ENCODE data around the gene FSTL4.
A peak's percentile ranks its signal among the peaks of the same experiment; 100 is the strongest.

Gene FSTL4

DNA sequence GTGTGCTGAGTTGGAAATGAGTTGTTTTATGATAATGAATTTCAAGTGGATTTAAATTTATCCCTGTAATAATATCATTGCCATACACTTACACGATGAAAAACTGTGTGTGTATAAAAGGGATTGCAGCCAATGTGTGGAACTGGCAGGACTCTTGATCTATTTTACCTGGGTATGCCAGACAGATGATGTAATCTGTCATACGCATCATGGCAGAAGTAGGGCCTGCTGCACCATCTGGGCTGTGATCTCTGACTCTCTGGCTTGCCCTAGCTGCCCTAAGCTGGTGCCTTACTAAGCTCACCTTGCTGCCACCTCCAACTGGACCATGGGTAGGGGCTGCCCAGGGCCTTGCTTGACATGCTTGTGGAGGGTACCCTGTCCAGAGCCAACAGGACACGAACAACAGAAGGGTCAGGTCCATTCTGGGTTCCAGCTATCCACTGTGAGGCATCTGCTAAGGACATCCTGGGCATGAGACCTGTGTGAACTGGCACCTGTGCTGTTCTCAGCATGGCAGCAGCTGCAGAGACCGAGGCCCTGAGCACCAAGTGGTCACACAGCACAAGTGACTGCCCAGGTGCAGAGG is 184.2 kb downstream of the FSTL4 start:
- no peak for DNase-seq (ENCODE audit: low spot score)

DNA sequence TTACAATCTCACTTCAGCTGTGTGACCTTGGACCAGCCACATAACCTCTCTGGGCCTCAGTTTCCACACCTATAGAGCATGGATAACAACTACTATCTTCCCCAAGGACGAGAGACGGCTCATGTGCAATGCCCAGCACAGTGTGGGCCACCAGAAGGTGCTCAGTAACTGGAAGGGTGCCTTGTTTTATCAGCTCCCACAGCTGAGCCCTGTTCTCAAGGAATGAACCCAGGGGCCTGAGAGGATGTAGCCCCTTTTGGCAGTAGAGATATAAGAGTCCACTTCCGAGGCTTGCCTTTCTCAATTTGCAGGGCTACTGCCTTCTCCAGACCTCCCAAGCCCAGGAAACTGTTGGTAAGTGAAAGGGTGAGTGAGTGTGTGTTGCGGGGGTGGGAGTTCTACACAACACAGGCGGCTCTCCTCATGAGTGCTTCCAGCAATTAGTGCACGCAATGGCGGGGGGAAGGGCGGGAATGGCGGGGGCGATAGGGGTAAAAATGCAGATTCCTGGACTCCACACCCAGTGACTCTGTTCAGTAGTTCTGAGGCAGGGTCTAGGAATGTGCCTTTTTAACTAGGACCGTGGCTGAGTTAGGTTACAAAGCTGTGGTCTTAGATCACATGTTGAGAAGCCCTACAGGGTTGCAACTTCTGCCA is 185.1 kb downstream of the FSTL4 start:
- DNase-seq (ENCODE audit: low spot score): no peak

GRCh38 chr5:133426264-133426663 is 186.1 kb downstream of the FSTL4 start:
- no peak for DNase-seq (ENCODE audit: low spot score)

- DNase-seq (ENCODE audit: low spot score): no peak
Measured at GRCh38 chr5:133425764-133426163, 186.6 kb downstream of the FSTL4 start.

GRCh38 chr5:133425222-133425621 is 187.1 kb downstream of the FSTL4 start:
- no peak for DNase-seq (ENCODE audit: low spot score)

DNA sequence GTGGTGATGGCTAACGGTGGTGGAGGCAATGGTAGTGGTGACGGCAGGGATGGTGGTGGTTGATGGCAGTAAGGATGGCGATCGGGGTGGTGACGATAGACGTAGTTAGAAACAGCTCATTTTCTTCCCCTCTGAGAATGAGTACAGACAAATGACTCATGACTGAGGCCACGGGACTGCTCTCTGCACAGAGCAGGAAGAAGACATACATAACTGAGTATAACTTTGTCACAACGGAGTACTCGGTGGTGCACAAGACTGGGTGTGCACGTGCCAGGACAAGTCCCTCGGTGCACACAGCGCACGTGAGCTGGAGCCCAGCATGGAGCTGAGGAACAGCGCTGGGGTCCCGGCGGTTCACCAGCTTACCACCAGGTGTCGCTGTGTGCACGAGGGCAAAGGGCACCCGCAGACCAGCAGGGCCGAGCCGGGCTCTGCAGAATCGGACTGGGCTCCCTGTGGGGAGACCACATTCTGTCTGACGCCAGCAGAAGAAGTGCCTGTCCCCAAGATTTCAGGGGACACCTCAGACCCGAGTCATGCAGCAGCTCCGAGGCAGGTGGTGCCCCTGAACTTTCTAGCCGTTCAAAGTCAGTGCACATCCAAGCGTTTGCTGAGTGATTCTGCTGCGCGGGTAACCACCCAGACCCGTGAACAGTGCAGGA is 188.6 kb downstream of the FSTL4 start:
- DNase-seq (ENCODE audit: low spot score): peak; percentile 76

DNA sequence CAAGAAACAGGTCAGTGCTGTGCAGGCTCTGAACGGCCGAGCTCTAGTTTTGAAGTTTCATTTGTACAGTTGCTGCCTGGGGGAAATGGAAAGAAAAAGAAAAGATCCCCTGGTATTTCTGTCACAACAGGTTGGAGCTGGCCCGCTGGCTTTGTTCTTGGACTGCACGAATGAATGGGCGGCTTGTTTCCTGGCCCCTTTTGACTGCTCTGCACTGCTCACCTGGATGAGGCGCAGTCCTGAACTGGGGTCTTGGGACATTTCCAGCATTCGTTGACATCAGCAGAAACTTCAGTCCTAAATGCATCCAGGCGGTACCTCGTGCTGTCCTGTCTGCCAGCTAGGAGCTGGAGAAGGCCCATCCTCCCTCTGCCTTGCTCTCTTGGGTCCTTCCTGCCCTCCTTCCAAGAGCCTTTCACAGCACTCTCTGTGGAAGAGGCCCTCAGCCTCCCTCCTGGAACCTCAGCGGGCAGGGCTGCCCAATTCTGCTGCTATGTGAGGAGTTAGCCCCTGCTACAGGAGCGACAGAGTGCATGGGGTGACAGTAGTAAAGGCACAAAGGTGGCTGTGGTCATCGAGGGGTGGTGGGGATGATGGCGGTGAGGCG is 189.2 kb downstream of the FSTL4 start:
- DNase-seq (ENCODE audit: low spot score): no peak

DNA sequence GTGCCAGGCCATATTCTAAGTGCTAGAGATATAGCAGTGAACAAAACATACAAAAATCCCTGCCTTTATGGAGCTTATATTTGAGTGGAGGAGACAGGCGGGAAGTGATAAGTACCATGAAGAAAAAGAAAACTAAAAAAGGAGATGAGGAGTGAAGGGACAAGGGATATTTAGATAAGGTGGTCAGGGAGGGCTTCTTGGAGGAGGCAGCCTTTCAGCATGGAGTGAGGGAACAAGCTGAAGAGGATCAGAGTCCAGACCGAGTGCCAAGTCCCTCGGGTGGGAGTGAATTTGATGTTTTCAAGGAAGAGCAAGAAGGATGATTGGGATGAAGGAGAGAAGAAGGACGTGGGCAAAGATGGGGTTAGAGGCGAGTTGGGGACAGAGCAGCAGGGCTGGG is 190.5 kb downstream of the FSTL4 start:
- DNase-seq (ENCODE audit: low spot score): no peak

DNA sequence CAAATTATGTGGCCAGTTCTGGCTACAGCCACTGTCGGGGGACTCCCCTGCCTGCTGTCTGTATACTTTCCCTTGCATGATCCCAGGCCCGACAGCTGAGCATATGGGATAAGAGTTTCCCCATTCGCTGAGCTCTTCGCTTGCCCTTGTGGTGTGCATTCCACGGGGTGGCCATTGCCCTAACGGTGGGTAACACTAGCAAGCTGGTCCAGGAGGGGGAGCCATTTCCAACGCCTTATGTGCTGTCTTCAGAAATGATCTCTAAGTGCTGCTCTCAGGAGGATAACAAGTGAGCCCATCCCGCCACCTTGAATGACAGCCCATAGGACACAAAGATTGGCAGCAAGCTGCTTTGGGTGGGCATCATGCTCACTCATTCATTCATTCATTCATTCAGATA is 190.9 kb downstream of the FSTL4 start:
- peak; percentile 64 for DNase-seq (ENCODE audit: low spot score)

GRCh38 chr5:133420440-133421301 is 191.7 kb downstream of the FSTL4 start:
- DNase-seq (ENCODE audit: low spot score): peak; percentile 37

- DNase-seq (ENCODE audit: low spot score): no peak
Measured at GRCh38 chr5:133415906-133416305, 196.4 kb downstream of the FSTL4 start.

DNA sequence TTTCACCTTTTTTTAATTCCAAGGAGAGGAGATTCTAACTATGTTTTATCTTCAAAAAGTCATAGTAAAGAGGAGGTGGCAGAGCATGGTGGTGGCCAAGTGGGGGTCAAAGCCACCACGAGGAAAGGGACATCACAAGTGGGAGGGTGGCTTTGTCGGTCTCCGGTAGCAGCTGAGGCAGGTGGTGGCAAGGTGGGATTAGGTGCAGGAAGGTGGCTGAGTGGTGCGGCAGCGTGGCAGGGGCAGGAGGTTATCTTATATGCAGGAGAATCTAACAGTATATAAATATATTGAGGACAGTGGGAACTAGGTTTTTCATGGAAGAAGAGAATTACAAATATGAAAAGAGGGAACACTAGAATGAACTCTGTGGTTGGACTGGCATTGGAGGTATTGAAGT is 196.8 kb downstream of the FSTL4 start:
- DNase-seq (ENCODE audit: low spot score): peak; percentile 12

GRCh38 chr5:133412661-133413060 is 199.7 kb downstream of the FSTL4 start:
- DNase-seq (ENCODE audit: low spot score): no peak

GRCh38 chr5:133410335-133410828 is 202.0 kb downstream of the FSTL4 start:
- no peak for DNase-seq (ENCODE audit: low spot score)

DNA sequence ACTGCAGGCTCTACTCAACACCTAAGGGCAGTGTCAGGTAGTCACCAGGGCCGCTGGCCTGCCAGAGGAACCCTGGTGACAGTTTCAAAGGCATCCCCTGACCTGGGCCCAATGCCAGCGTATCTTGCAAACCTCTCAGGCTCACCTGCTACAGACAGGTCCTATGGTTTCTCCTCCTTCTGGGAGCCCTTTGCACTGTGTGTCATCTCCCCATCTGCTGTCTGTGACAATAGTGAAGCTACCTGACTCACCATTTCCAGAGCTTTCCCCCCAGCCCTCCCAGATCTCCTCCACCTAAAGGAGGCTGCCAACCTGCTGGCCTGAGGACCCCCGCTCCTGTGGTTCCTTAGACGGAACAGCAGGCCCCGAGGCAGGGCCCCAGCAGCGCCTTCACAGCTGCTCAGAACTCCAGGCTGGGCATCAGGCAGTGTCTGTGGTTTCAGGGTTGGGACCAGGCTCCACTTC is 203.1 kb downstream of the FSTL4 start:
- peak; percentile 49 for DNase-seq (ENCODE audit: low spot score)

DNA sequence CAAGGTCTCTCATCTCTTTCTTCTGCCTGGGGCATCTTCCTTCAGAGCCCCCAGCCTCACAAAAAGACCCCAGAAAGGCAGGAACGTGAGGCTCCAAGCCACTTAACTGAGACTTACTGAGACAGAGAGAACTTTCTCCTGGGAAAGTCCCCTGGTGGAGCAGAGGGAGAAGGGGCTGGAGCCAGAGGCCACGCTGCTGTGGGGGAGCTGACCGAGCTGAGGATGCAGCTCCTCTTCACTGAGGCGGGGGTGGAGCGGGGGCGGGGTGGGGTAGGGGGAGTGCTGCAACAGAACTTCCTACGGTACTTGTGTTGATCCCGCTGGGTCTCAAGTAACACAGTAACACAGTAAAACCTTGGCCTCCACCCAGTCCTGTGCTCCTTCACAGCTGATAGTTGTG is 204.0 kb downstream of the FSTL4 start:
- peak; percentile 42 for DNase-seq (ENCODE audit: low spot score)

GRCh38 chr5:133406977-133407632 is 205.2 kb downstream of the FSTL4 start:
- DNase-seq (ENCODE audit: low spot score): peak; percentile 36

DNA sequence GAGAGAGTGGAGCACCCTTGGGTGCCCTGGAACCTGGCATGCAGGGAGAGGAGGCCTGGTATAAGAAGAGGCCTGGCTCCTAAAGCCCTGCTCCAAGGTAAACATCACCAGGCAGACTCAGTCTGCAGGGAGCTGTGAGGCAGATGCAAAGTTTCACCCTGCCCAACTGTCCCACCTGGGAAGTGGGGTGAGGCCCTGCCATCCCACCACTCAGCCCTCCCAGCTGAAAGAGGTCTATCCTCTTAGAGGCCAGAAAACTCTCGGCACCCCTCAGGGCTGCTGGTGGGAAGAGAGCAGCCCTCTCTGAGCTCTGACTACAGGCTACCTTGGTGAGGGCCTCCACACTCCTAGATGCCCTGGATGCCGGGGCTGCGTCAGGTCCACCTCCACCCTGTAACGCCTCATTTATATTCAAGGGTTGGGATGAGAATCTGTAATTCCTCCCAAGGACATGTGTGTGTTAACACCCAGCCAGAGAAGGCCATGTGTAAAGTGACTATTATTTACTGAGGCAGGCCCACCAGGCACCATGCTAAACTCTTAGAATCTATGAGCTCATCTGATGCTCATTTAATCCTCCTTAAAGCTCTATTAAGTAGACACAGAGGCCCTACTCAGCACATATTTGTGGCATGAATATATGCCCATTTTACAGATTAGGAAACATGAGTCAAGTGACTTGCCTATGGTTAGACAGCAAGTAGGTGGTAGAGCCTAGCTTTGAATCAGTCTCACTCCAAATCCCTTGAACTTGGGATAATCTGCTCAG is 205.9 kb downstream of the FSTL4 start:
- peak; percentile 28 for DNase-seq (ENCODE audit: low spot score)

DNA sequence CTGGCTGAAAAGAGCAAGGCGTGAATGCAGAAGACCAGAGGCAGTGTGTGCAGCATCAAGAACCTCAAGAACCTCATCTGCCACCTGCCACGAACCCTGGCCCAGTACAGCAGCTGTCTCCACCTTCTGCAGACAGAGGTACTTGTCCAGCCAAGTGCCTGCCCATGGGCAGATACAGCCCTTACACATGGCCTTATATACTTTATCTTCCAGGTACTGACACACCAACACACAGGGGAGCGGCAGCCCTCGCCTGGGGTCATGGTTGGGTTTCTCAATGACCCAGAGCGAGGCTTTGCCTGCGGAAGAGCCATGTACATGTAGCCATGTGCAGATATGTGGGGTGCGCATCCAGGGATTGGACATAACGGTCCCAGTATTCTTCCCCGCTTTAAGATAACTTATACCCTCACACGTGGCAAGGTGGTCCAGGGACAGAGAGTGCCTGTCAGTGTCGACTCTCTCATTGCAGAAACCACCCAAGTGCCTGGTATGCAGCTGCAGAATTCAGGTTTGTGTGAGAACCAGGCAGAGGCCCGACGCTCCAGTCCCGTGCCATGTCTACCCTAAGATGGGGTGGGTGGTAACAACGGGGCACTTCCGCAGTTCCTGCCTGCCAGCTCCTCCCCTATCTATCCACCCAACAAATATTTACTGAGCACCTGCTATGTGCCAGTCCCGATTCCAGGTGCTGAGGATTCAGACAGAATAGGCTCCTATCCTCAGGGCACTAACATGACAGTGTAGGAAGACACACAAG is 206.9 kb downstream of the FSTL4 start:
- peak; percentile 28 for DNase-seq (ENCODE audit: low spot score)

DNA sequence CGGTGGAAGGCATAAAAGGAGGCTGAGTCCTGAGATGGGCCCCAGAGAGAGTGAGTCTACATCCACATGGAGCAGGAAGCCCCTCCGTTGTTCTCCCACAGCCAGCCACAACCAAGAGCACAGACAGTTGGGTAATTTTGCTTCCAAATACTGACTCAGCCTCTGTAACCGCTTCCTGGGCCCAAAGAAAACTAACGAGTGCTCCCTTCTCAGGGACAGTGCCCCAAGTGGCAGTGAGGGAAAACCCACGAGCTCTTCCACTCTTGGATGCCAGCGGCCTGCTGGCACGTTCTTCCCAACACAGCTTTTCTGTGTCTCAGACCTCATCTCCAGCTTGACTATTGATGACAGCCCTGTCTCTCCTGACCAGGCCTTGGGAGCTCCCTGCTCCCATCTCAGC is 207.6 kb downstream of the FSTL4 start:
- peak; percentile 25 for DNase-seq (ENCODE audit: low spot score)

All from left forelimb (tissue), 1 donor.